Ovary (tissue), 3 donors: ENCODE results near the gene CKAP5.

ENCODE experiments used
- POLR2A ChIP-seq: fragments of 450-650 bp; IDR thresholded peaks from one replicate; pipeline ENCODE4 v1.6.1; 2017; ENCODE audit warnings: antibody characterized with exemption, mild to moderate bottlenecking, moderate library complexity
- TF ChIP-seq, protein P1 (sequence below), 3 donors: fragments of 450-650 bp in 2 of 3; fragments of 200-600 bp in 1 of 3; IDR thresholded peaks; one replicate each; pipeline versions ENCODE4 v1.5.1 to v1.8.0; 2016 to 2022; ENCODE audit warnings: antibody characterized with exemption in 3 of 3, mild to moderate bottlenecking in 1 of 3
- donor health status: DM: no; HTN: no; CAD: no.

DNA sequence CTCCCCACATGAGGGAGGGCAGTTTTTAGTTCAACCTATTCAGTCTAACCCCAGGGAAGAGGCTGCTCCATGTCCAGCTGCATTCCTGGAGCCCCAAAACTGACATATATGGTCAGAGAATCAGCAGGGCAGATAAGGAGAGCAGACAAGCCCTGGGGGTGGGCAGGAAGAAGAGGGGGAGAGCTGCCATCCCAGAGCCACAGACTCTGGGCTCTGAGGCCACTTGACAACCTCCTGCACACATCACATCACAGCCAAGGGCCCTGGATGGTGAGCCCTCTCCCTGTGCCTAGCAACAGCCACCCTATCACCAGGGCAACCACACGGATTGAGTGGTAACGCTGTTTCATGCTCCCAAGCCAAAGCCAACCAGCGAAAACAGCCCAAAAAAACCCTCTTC is 148.8 kb downstream of the CKAP5 start:
- TF ChIP-seq, protein P1, sequence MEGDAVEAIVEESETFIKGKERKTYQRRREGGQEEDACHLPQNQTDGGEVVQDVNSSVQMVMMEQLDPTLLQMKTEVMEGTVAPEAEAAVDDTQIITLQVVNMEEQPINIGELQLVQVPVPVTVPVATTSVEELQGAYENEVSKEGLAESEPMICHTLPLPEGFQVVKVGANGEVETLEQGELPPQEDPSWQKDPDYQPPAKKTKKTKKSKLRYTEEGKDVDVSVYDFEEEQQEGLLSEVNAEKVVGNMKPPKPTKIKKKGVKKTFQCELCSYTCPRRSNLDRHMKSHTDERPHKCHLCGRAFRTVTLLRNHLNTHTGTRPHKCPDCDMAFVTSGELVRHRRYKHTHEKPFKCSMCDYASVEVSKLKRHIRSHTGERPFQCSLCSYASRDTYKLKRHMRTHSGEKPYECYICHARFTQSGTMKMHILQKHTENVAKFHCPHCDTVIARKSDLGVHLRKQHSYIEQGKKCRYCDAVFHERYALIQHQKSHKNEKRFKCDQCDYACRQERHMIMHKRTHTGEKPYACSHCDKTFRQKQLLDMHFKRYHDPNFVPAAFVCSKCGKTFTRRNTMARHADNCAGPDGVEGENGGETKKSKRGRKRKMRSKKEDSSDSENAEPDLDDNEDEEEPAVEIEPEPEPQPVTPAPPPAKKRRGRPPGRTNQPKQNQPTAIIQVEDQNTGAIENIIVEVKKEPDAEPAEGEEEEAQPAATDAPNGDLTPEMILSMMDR (IDR thresholded peaks at IDR 0.05), result no peak
- no peak for TF ChIP-seq POLR2A
